ENCODE measurements around the gene PRKRA. TPM values are rescaled to one million over a fixed set of nuclear protein-coding genes. Genes with fewer than 3 reads are reported as not detected.

PRKRA gene
- total and polyA plus RNA-seq, 2 of the 13 experiments (the other 11 are each of a cell fraction or from before 2014, with no cell fraction given) = 53.1 to 74.7 TPM

DNA sequence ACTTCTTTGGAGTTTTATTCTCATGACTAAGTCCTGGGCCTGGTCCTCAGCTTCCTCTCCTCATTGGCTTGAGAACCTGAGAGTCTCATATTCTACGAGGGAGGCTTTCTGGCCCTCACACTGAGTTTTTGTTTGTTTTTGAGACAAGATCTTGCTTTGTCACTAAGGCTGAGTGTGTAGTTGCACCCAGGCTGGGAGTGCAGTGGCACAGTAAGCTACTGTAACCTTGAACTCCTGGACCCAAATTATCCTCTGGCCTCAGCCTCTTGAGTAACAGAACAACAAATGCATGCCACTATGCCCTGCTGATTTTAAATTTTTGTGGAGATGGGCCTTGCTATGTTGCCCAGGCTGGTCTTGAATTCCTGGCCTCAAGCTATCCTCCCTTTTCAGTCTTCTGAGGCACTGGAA is 22.6 kb downstream of the PRKRA start (continued):
- TF ChIP-seq ZNF292 (CRISPR knock-in tag; IDR thresholded peaks at IDR 0.05; ENCODE audit: borderline replicate concordance, low read depth) (peak; percentile 78; the same call in 1 of the 2 replicates), HDAC2 (CRISPR knock-in tag; IDR thresholded peaks at IDR 0.05) (peak; percentile 84), ZNF720 (CRISPR knock-in tag; IDR thresholded peaks at IDR 0.05) (no peak), ZBTB40 (IDR thresholded peaks at IDR 0.05) (no peak), ZBTB40 (CRISPR knock-in tag; IDR thresholded peaks at IDR 0.05) (peak; percentile 51), TBX2 (CRISPR knock-in tag; IDR thresholded peaks at IDR 0.05; ENCODE audit: borderline replicate concordance) (peak; percentile 79), TARDBP (CRISPR knock-in tag; IDR thresholded peaks at IDR 0.05) (peak; percentile 61; the same call in 1 of the 2 replicates), HMG20B (CRISPR knock-in tag; conservative IDR thresholded peaks at IDR 0.05) (peak; percentile 35; the same call in 1 of the 2 replicates), ZNF264 (CRISPR knock-in tag; IDR thresholded peaks at IDR 0.05) (peak; percentile 44; the same call in 1 of the 2 replicates), SIN3A (IDR thresholded peaks at IDR 0.05; ENCODE audit: borderline replicate concordance, low read depth, low read length) (no peak), TFDP2 (CRISPR knock-in tag; IDR thresholded peaks at IDR 0.05) (peak; percentile 28; the same call in 1 of the 2 replicates), MIXL1 (CRISPR knock-in tag; IDR thresholded peaks at IDR 0.05) (0 out of 2 replicates have a peak, but pooled peaks have one; percentile 45)
- TF ChIP-seq, protein P1, sequence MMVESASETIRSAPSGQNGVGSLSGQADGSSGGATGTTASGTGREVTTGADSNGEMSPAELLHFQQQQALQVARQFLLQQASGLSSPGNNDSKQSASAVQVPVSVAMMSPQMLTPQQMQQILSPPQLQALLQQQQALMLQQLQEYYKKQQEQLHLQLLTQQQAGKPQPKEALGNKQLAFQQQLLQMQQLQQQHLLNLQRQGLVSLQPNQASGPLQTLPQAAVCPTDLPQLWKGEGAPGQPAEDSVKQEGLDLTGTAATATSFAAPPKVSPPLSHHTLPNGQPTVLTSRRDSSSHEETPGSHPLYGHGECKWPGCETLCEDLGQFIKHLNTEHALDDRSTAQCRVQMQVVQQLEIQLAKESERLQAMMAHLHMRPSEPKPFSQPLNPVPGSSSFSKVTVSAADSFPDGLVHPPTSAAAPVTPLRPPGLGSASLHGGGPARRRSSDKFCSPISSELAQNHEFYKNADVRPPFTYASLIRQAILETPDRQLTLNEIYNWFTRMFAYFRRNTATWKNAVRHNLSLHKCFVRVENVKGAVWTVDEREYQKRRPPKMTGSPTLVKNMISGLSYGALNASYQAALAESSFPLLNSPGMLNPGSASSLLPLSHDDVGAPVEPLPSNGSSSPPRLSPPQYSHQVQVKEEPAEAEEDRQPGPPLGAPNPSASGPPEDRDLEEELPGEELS (CRISPR knock-in tag; IDR thresholded peaks at IDR 0.05) = peak; percentile 91
- TF ChIP-seq, protein P2, sequence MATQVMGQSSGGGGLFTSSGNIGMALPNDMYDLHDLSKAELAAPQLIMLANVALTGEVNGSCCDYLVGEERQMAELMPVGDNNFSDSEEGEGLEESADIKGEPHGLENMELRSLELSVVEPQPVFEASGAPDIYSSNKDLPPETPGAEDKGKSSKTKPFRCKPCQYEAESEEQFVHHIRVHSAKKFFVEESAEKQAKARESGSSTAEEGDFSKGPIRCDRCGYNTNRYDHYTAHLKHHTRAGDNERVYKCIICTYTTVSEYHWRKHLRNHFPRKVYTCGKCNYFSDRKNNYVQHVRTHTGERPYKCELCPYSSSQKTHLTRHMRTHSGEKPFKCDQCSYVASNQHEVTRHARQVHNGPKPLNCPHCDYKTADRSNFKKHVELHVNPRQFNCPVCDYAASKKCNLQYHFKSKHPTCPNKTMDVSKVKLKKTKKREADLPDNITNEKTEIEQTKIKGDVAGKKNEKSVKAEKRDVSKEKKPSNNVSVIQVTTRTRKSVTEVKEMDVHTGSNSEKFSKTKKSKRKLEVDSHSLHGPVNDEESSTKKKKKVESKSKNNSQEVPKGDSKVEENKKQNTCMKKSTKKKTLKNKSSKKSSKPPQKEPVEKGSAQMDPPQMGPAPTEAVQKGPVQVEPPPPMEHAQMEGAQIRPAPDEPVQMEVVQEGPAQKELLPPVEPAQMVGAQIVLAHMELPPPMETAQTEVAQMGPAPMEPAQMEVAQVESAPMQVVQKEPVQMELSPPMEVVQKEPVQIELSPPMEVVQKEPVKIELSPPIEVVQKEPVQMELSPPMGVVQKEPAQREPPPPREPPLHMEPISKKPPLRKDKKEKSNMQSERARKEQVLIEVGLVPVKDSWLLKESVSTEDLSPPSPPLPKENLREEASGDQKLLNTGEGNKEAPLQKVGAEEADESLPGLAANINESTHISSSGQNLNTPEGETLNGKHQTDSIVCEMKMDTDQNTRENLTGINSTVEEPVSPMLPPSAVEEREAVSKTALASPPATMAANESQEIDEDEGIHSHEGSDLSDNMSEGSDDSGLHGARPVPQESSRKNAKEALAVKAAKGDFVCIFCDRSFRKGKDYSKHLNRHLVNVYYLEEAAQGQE (IDR thresholded peaks at IDR 0.05; ENCODE audit: borderline replicate concordance in 1 of 2, low read depth in 1 of 2, low read length in 2 of 2) = peak in 1 of 2 experiments; percentile 30; a peak in 1 of 4 replicates
